ENCODE results near the gene ZBED3. TPM values are rescaled to one million over a fixed set of nuclear protein-coding genes. Genes with fewer than 3 reads are reported as not detected.

ZBED3 gene
- total RNA-seq, 1 donor from 2014 or later, result 6.0 TPM

DNA sequence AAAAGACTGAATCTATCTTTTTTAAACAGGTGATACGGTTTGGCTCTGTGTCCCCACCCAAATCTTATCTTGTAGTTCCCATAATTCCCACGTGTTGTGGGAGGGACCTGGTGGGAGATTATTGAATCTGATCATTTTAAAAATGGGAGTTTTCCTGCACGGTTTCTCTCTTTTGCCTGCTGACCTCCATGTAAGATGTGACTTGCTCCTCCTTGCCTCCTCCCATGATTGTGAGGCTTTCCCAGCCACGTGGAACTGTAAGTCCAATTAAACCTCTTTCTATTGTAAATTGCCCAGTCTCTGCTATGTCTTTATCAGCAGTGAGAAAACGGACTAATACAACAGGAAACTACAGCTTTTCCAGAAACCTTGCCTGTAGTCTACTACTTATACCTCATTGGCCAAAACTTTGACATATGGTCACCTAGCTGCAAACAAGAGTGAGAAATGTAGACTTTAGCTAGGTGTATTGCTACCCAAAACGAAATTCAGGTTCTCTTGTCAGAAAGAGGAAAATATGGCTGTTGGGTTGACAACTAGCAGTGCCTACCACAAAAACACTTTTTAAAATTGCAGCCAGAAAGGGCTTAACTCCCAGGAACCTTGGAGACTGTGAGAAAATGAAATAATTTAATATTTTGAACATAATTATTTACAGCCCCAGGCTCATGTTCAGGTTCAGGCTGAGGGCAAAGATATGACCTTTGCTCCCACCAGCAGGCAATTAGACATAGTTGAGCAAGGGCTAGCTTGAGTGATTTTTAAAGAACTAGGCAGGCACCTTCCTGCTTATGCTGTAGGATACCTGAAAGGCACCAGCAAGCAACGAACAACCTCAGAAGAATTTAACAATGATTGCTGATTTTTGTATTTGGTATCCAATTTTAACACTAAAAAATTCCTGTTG is 64.3 kb downstream of the ZBED3 start:
- no peak for TF ChIP-seq EZH2 (IDR thresholded peaks at IDR 0.05; ENCODE audit: insufficient read depth, low read length)
- TF ChIP-seq, protein P1, sequence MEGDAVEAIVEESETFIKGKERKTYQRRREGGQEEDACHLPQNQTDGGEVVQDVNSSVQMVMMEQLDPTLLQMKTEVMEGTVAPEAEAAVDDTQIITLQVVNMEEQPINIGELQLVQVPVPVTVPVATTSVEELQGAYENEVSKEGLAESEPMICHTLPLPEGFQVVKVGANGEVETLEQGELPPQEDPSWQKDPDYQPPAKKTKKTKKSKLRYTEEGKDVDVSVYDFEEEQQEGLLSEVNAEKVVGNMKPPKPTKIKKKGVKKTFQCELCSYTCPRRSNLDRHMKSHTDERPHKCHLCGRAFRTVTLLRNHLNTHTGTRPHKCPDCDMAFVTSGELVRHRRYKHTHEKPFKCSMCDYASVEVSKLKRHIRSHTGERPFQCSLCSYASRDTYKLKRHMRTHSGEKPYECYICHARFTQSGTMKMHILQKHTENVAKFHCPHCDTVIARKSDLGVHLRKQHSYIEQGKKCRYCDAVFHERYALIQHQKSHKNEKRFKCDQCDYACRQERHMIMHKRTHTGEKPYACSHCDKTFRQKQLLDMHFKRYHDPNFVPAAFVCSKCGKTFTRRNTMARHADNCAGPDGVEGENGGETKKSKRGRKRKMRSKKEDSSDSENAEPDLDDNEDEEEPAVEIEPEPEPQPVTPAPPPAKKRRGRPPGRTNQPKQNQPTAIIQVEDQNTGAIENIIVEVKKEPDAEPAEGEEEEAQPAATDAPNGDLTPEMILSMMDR (IDR thresholded peaks at IDR 0.05; ENCODE audit: insufficient read depth, low read depth, low read length), result no peak
- no peaks in the 10 kb centered on the region for H3K36me3 ChIP-seq (ENCODE audit: insufficient read depth, low read length)
- H3K27me3 ChIP-seq (ENCODE audit: insufficient read depth, low read length), result peaks cover 3% of the 10 kb centered on the region
- H3K4me1 Mint-ChIP-seq (ENCODE audit: low read depth, unreplicated experiment), result peaks cover 3% of the 10 kb centered on the region
- DNase-seq (ENCODE audit: low read depth) (no peak), FAIRE-seq (no peak)
- H3K27ac ChIP-seq (ENCODE audit: low read depth, low read length), result no peak overlapping the region
- H3K36me3 Mint-ChIP-seq (ENCODE audit: low read depth, unreplicated experiment), result no peaks in the 10 kb centered on the region
- H3K4me3 ChIP-seq (ENCODE audit: insufficient read depth, low read depth, low read length), result no peak overlapping the region
- H3K4me3 Mint-ChIP-seq (ENCODE audit: unreplicated experiment), result no peak overlapping the region
- H3K27ac Mint-ChIP-seq (ENCODE audit: unreplicated experiment), result no peak overlapping the region
- H3K4me1 ChIP-seq (ENCODE audit: insufficient read depth, low read length), result no peaks in the 10 kb centered on the region
- H2AFZ ChIP-seq (ENCODE audit: low read depth, low read length), result no peak overlapping the region
- no peak overlapping the region for H3K9ac ChIP-seq (ENCODE audit: low read length)
- no peaks in the 10 kb centered on the region for H3K9me3 ChIP-seq (ENCODE audit: insufficient read depth, low read depth, low read length)
- H3K4me2 ChIP-seq (ENCODE audit: low read length), result no peak overlapping the region
- H3K9me3 Mint-ChIP-seq (ENCODE audit: unreplicated experiment), result peaks cover 4% of the 10 kb centered on the region
- no peaks in the 10 kb centered on the region for H4K20me1 ChIP-seq (ENCODE audit: insufficient read depth, low read length)
- H3K79me2 ChIP-seq (ENCODE audit: insufficient read depth, low read length), result no peaks in the 10 kb centered on the region
- no peaks in the 10 kb centered on the region for H3K27me3 Mint-ChIP-seq (ENCODE audit: low read depth, unreplicated experiment)

Other genes with a start within 250 kb of the ZBED3 start
- gene S100Z, start 237.3 kb downstream of the ZBED3 start, total RNA-seq, result not detected in 2 replicates
- 2.5 and 4.7 TPM in 2 replicates for gene CRHBP, start 134.2 kb downstream of the ZBED3 start, total RNA-seq
- 18.2 and 19.8 TPM in 2 replicates for gene AGGF1, start 56.9 kb downstream of the ZBED3 start, total RNA-seq
- 0.18 and 0.22 TPM in 2 replicates for gene PDE8B, start 123.4 kb upstream of the ZBED3 start, total RNA-seq